GM12878 (cell line): Measurements from ENCODE around the gene MSX1. TPM values are rescaled to one million over a fixed set of nuclear protein-coding genes. Genes with fewer than 3 reads are reported as not detected.

ENCODE experiments used
- ATAC-seq: fragments of 200-7000 bp; cut with Tn5 transposase; 3 replicates; pipeline ENCODE4 v1.9.1; 2020; ENCODE audit warnings: mild to moderate bottlenecking, moderate library complexity
- BruUV-seq: library from RNA; stranded (reverse); fragments of 400-500 nt; replicated peaks from 2 replicates; lab custom pipeline; 2021; lab: Mats Ljungman, UMichigan
- CTCF ChIA-PET: fragments of 300-600 bp; sonication (Branson Sonifier 250); formaldehyde crosslinking; extraction: SDS; loops from one replicate; lab custom pipeline; 2021; ENCODE audit warnings: inconsistent platforms; lab: Yijun Ruan, JAX
- POLR2A ChIA-PET: fragments of 350-600 bp; formaldehyde crosslinking; extraction: SDS; loops from one replicate; lab custom pipeline; 2021; ENCODE audit warnings: inconsistent platforms; lab: Charles Lee
- RAD21 ChIA-PET: fragments of 300-600 bp; sonication (Branson Sonifier 250); formaldehyde crosslinking; loops from one replicate; lab custom pipeline; 2023; ENCODE audit warnings: antibody characterized with exemption; ENCODE audit not compliant: unreplicated experiment; lab: Charles Lee
- SMC1A ChIA-PET: fragments of 300-600 bp; sonication (Branson Sonifier 250); formaldehyde crosslinking; loops from one replicate; lab custom pipeline; 2023; ENCODE audit not compliant: unreplicated experiment, uncharacterized antibody; lab: Charles Lee
- DNase-seq: peaks from one replicate; pipeline ENCODE4 v3.0.0-alpha.2; 2011; ENCODE audit warnings: low read depth, low spot score
- FAIRE-seq: peaks from 3 replicates; lab custom pipeline; 2011; peaks lifted over from hg19 to GRCh38; lab: Jason Lieb, UNC
- H2AFZ ChIP-seq: 2 replicates; pipeline ENCODE4 v1.6.0; 2011; ENCODE audit warnings: low read depth, low read length, control low read depth; ENCODE audit not compliant: control insufficient read depth
- H3K27ac ChIP-seq: 2 replicates; pipeline ENCODE4 v1.5.1; 2011; ENCODE audit warnings: control low read depth; ENCODE audit not compliant: control insufficient read depth, insufficient read depth
- H3K27me3 ChIP-seq, 2 experiments: replicated peaks in 1 of 2; 2 replicates each; pipeline versions ENCODE4 v1.6.0 to v1.6.1; 2011; ENCODE audit warnings: low read length in 1 of 2; ENCODE audit not compliant: control insufficient read depth in 2 of 2, insufficient read depth in 2 of 2
- H3K36me3 ChIP-seq, 2 experiments: 2 replicates each; pipeline ENCODE4 v1.5.1; 2011; ENCODE audit warnings: low read length in 1 of 2; ENCODE audit not compliant: control insufficient read depth in 2 of 2, insufficient read depth in 2 of 2
- H3K4me1 ChIP-seq: 2 replicates; pipeline ENCODE4 v1.6.1; 2011; ENCODE audit warnings: mild to moderate bottlenecking, low read length, moderate library complexity, mixed read lengths; ENCODE audit not compliant: control insufficient read depth, insufficient read depth
- H3K4me2 ChIP-seq: 2 replicates; pipeline ENCODE4 v1.6.0; 2011; ENCODE audit warnings: control low read depth; ENCODE audit not compliant: control insufficient read depth, insufficient read depth
- H3K4me3 ChIP-seq: fragments of 200-600 bp; sonication (generic); 2 replicates; pipeline ENCODE4 v1.5.1; 2016
- H3K79me2 ChIP-seq: 2 replicates; pipeline ENCODE4 v1.6.0; 2011; ENCODE audit warnings: low read length; ENCODE audit not compliant: control insufficient read depth, insufficient read depth
- H3K9ac ChIP-seq: 2 replicates; pipeline ENCODE4 v1.8.0; 2011; ENCODE audit warnings: low read length, control low read depth, mixed read lengths; ENCODE audit not compliant: control insufficient read depth, insufficient read depth
- H3K9me3 ChIP-seq: replicated peaks from 3 replicates; pipeline ENCODE4 v1.5.1; 2011; ENCODE audit warnings: mild to moderate bottlenecking, low read length; ENCODE audit not compliant: control insufficient read depth, insufficient read depth
- H4K20me1 ChIP-seq: 2 replicates; pipeline ENCODE4 v1.6.0; 2011; ENCODE audit not compliant: control insufficient read depth, insufficient read depth
- BACH1 ChIP-seq: fragments of 450-650 bp; IDR thresholded peaks from 2 replicates; pipeline ENCODE4 v1.6.1; 2017; ENCODE audit warnings: mild to moderate bottlenecking, borderline replicate concordance
- FOXM1 ChIP-seq: IDR thresholded peaks from 2 replicates; pipeline ENCODE4 v1.6.1; 2012; ENCODE audit warnings: low read depth, mild to moderate bottlenecking, inconsistent platforms, low read length, moderate library complexity
- HSF1 ChIP-seq: fragments of 150-350 bp; IDR thresholded peaks from 2 replicates; pipeline ENCODE4 v1.6.1; 2014; ENCODE audit warnings: mild to moderate bottlenecking, low read depth, low read length
- MEF2B ChIP-seq: fragments of 450-650 bp; IDR thresholded peaks from 2 replicates; pipeline ENCODE4 v1.6.1; 2018; ENCODE audit warnings: mild to moderate bottlenecking, moderate library complexity; ENCODE audit not compliant: partially characterized antibody, poor library complexity, severe bottlenecking
- NFIC ChIP-seq: IDR thresholded peaks from 2 replicates; pipeline ENCODE4 v1.6.1; 2012; ENCODE audit warnings: low read depth, mild to moderate bottlenecking, inconsistent platforms, low read length, moderate library complexity
- NKRF ChIP-seq: fragments of 450-650 bp; conservative IDR thresholded peaks from 2 replicates; pipeline ENCODE4 v1.6.1; 2017; ENCODE audit warnings: mild to moderate bottlenecking, moderate library complexity
- TCF12 ChIP-seq: IDR thresholded peaks from 2 replicates; pipeline ENCODE4 v1.6.1; 2011; ENCODE audit warnings: low read depth, mild to moderate bottlenecking, low read length
- USF1 ChIP-seq: IDR thresholded peaks from 2 replicates; pipeline ENCODE4 v1.6.1; 2011; ENCODE audit warnings: borderline replicate concordance, low read depth, mild to moderate bottlenecking, moderate library complexity, mixed read lengths, low read length; ENCODE audit not compliant: insufficient read depth; ENCODE audit errors: extremely low read length
- USF2 ChIP-seq: IDR thresholded peaks from 2 replicates; pipeline ENCODE4 v1.6.1; 2011; ENCODE audit warnings: low read depth, low read length, improper control_type of control experiment, borderline replicate concordance
- YY1 ChIP-seq: IDR thresholded peaks from 2 replicates; pipeline ENCODE4 v1.6.1; 2011; ENCODE audit warnings: low read depth, mild to moderate bottlenecking, low read length
- WGBS: methylation state at CpG from one replicate; pipeline ENCODE4 v1.1.6; 2016; ENCODE audit warnings: low lambda C conversion rate; ENCODE audit not compliant: insufficient replicate concordance, insufficient coverage; ENCODE audit errors: missing lambda C conversion rate; 5-methylcytosine and 5-hydroxymethylcytosine counted together
- in situ Hi-C: fragments of 300-500 bp; cut with MboI; formaldehyde crosslinking; loops from 9 replicates; pipeline ENCODE4 v1.14.3; 2018; ENCODE audit warnings: mixed read lengths
- intact Hi-C: fragments of 100-400 bp; cut with micrococcal nuclease; formaldehyde crosslinking; loops from one replicate; pipeline ENCODE4 v1.14.2; 2022; ENCODE audit not compliant: unreplicated experiment
- polyA plus RNA-seq, 11 experiments: library from polyadenylated mRNA; depleted of rRNA in 4 of 11; unstranded in 6 of 11; stranded (reverse) in 5 of 11; fragments of >200 nt; fragmentation: Nextera tagmentation in 4 of 11; fragmentation: Illumina TruSeq in 1 of 11; extraction: Ambion mirVana in 4 of 11; extraction: Trizol in 1 of 11; gene quantifications; 1 replicate in 1 of 11; 2 replicates in 10 of 11; pipeline versions ENCODE4 v1.2.1 to v1.2.3, GENCODE V29; 2011 to 2016; ENCODE audit warnings: inconsistent platforms in 2 of 11, missing spikeins in 2 of 11, low read depth in 1 of 11
- total RNA-seq, 4 experiments: library from RNA; depleted of rRNA in 3 of 4; stranded (reverse); fragments of >200 nt in 3 of 4; fragmentation: Illumina TruSeq in 1 of 4; extraction: Trizol in 1 of 4; gene quantifications; 2 replicates each; pipeline versions ENCODE4 v1.2.1 to v1.2.3, GENCODE V29; 2013 to 2021

MSX1 gene
- total and polyA plus RNA-seq, 10 of the 15 experiments (the other 5 are each of a cell fraction or from before 2014, with no cell fraction given) = 0.04 to 0.56 (median 0.15) TPM; not detected in 2

- in situ Hi-C loops = no loop called here
- SMC1A ChIA-PET = no interaction called here
Observed at GRCh38 chr4:4812145-4812794, 47.2 kb upstream of the MSX1 start.

More at GRCh38 chr4:4812145-4812794, 47.2 kb upstream of the MSX1 start:
- Histone ChIP-seq H3K27ac (no peak overlapping the region), H3K4me3 (no peak overlapping the region), H2AFZ (no peak overlapping the region), H4K20me1 (no peaks in the 10 kb centered on the region), H3K4me2 (no peak overlapping the region), H3K36me3 (no peaks in the 10 kb centered on the region), H3K4me1 (no peaks in the 10 kb centered on the region), H3K9ac (no peak overlapping the region), H3K27me3 (no peaks in the 10 kb centered on the region), H3K9me3 (no peaks in the 10 kb centered on the region; the same call in 2 of the 3 replicates), H3K79me2 (no peaks in the 10 kb centered on the region)
- intact Hi-C loops = no loop called here
- ChIA-PET CTCF (no interaction called here), POLR2A (no interaction called here), RAD21 (no interaction called here)
- ATAC-seq (no peak), DNase-seq (no peak), FAIRE-seq (no peak)
- BruUV-seq = no TSS peak
- WGBS = 22% methylated on average over 4 of the region's 4 CpGs
- TF ChIP-seq BACH1 (no peak), NKRF (no peak), NFIC (no peak), MEF2B (no peak), USF1 (no peak), USF2 (no peak), HSF1 (no peak), YY1 (no peak), FOXM1 (no peak), TCF12 (no peak)
